Hepatocyte (in vitro differentiated cells): Measurements from ENCODE around the gene OR51B5. TPM values are rescaled to one million over a fixed set of nuclear protein-coding genes. Genes with fewer than 3 reads are reported as not detected.
"Not testable (repeated sequence)": the region's sequence is repeated elsewhere in the genome, so short reads cannot be mapped to it uniquely, and the experiment has no call there.

ENCODE experiments used
- DNase-seq: peaks from one replicate; pipeline ENCODE4 v3.0.0-alpha.2; 2016; ENCODE audit warnings: low spot score
- H2AFZ ChIP-seq: fragments of 200-600 bp; sonication (generic); 2 replicates; pipeline ENCODE4 v1.6.0; 2016; ENCODE audit warnings: antibody characterized with exemption, mild to moderate bottlenecking
- H3K27ac ChIP-seq: fragments of 200-600 bp; sonication (generic); 2 replicates; pipeline ENCODE4 v1.5.1; 2016; ENCODE audit warnings: mild to moderate bottlenecking
- H3K27me3 ChIP-seq: fragments of 200-600 bp; sonication (generic); 2 replicates; pipeline ENCODE4 v1.6.1; 2016
- H3K36me3 ChIP-seq: fragments of 200-600 bp; sonication (generic); replicated peaks from 2 replicates; pipeline ENCODE4 v1.5.1; 2016; ENCODE audit warnings: low read depth; ENCODE audit not compliant: insufficient read depth
- H3K4me1 ChIP-seq: fragments of 200-600 bp; sonication (generic); 2 replicates; pipeline ENCODE4 v1.5.1; 2016; ENCODE audit warnings: mild to moderate bottlenecking, moderate library complexity; ENCODE audit not compliant: insufficient read depth
- H3K4me2 ChIP-seq: fragments of 200-600 bp; sonication (generic); 2 replicates; pipeline ENCODE4 v1.6.0; 2016
- H3K4me3 ChIP-seq: fragments of 200-600 bp; sonication (generic); 2 replicates; pipeline ENCODE4 v1.5.1; 2016; ENCODE audit warnings: mild to moderate bottlenecking
- H3K79me2 ChIP-seq: fragments of 200-600 bp; sonication (generic); 2 replicates; pipeline ENCODE4 v1.6.0; 2017; ENCODE audit warnings: mild to moderate bottlenecking
- H3K9me2 ChIP-seq: fragments of 200-600 bp; sonication (generic); replicated peaks from 2 replicates; pipeline ENCODE4 v1.6.0; 2017; ENCODE audit warnings: mild to moderate bottlenecking; ENCODE audit not compliant: insufficient read depth
- H3K9me3 ChIP-seq: fragments of 200-600 bp; sonication (generic); 2 replicates; pipeline ENCODE4 v1.5.1; 2016; ENCODE audit warnings: low read depth, mild to moderate bottlenecking
- H4K20me1 ChIP-seq: fragments of 200-600 bp; sonication (generic); 2 replicates; pipeline ENCODE4 v1.6.0; 2016; ENCODE audit warnings: mild to moderate bottlenecking; ENCODE audit not compliant: insufficient read depth, poor library complexity, severe bottlenecking
- CTCF ChIP-seq: fragments of 200-600 bp; sonication (generic); IDR thresholded peaks from 2 replicates; pipeline ENCODE4 v1.5.1; 2016; ENCODE audit warnings: antibody characterized with exemption, mild to moderate bottlenecking; ENCODE audit not compliant: poor library complexity
- EZH2 ChIP-seq: fragments of 200-600 bp; sonication (generic); IDR thresholded peaks from 2 replicates; pipeline ENCODE4 v1.6.1; 2016; ENCODE audit warnings: antibody characterized with exemption, mild to moderate bottlenecking, borderline replicate concordance
- EZH2phosphoT487 ChIP-seq: fragments of 200-600 bp; sonication (generic); IDR thresholded peaks from one replicate; pipeline ENCODE4 v1.6.1; 2018; ENCODE audit warnings: antibody characterized with exemption, mild to moderate bottlenecking, low read depth, moderate library complexity; ENCODE audit not compliant: unreplicated experiment, severe bottlenecking
- WGBS: methylation state at CpG from one replicate; pipeline ENCODE4 v1.1.6; 2016; ENCODE audit warnings: low lambda C conversion rate; ENCODE audit errors: missing lambda C conversion rate; 5-methylcytosine and 5-hydroxymethylcytosine counted together
- polyA plus RNA-seq: library from polyadenylated mRNA; unstranded; fragments of >200 nt; fragmentation: Nextera tagmentation; extraction: Ambion mirVana; gene quantifications from 2 replicates; pipeline ENCODE4 v1.2.1, GENCODE V29; 2016
- total RNA-seq: library from RNA; depleted of rRNA; stranded (reverse); fragments of >200 nt; gene quantifications from 2 replicates; pipeline ENCODE4 v1.2.3, GENCODE V29; 2014

Gene OR51B5
- total and polyA plus RNA-seq, 2 experiments from 2014 or later, result 0.20 TPM; not detected in 1

- Histone ChIP-seq H3K79me2 (no peaks in the 10 kb centered on the region), H3K36me3 (no peaks in the 10 kb centered on the region), H3K9me2 (no peaks in the 10 kb centered on the region), H3K27ac (no peak overlapping the region), H3K4me1 (no peaks in the 10 kb centered on the region), H3K27me3 (no peaks in the 10 kb centered on the region), H3K9me3 (no peaks in the 10 kb centered on the region), H2AFZ (no peak overlapping the region), H3K4me3 (no peak overlapping the region), H4K20me1 (no peaks in the 10 kb centered on the region), H3K4me2 (no peak overlapping the region)
- WGBS, result 91% methylated on average over 1 of the region's 1 CpG
- no peak for DNase-seq
- TF ChIP-seq CTCF, result no peak
- TF ChIP-seq EZH2, result no peak
- no peak for TF ChIP-seq EZH2phosphoT487
Observed at GRCh38 chr11:5339771-5340322, 3.5 kb downstream of the OR51B5 start.

- H3K27ac ChIP-seq, H4K20me1 ChIP-seq, H3K9me3 ChIP-seq, H3K4me2 ChIP-seq, DNase-seq, H3K79me2 ChIP-seq, H3K27me3 ChIP-seq, H2AFZ ChIP-seq, H3K4me1 ChIP-seq, H3K4me3 ChIP-seq, H3K9me2 ChIP-seq, H3K36me3 ChIP-seq: not testable (repeated sequence)
- 92% methylated on average over 1 of the region's 1 CpG for WGBS
Observed at GRCh38 chr11:5337253-5337652, 6.1 kb downstream of the OR51B5 start.

- TF ChIP-seq CTCF, result no peak
- no peaks in the 10 kb centered on the region for H4K20me1 ChIP-seq
- DNase-seq, result no peak
- H3K9me2 ChIP-seq, result no peaks in the 10 kb centered on the region
- H3K27me3 ChIP-seq, result no peaks in the 10 kb centered on the region
- H3K4me2 ChIP-seq, result no peak overlapping the region
- H3K9me3 ChIP-seq, result no peaks in the 10 kb centered on the region
- no peaks in the 10 kb centered on the region for H3K4me1 ChIP-seq
- no peak overlapping the region for H3K4me3 ChIP-seq
- H3K27ac ChIP-seq, result no peak overlapping the region
- no peak overlapping the region for H2AFZ ChIP-seq
- H3K36me3 ChIP-seq, result no peaks in the 10 kb centered on the region
- no peaks in the 10 kb centered on the region for H3K79me2 ChIP-seq
Observed at GRCh38 chr11:5336331-5336730, 7.0 kb downstream of the OR51B5 start.

GRCh38 chr11:5335170-5335569 lies 8.2 kb downstream of the OR51B5 start:
- TF ChIP-seq EZH2phosphoT487 (no peak), CTCF (no peak)
- no peak overlapping the region for H3K27ac ChIP-seq
- no peaks in the 10 kb centered on the region for H3K27me3 ChIP-seq
- WGBS, result 47% methylated on average over 1 of the region's 1 CpG
- H4K20me1 ChIP-seq, result no peaks in the 10 kb centered on the region
- H3K4me2 ChIP-seq, result no peak overlapping the region
- H3K9me2 ChIP-seq, result no peaks in the 10 kb centered on the region
- no peak overlapping the region for H3K4me3 ChIP-seq
- H3K36me3 ChIP-seq, result no peaks in the 10 kb centered on the region
- H3K9me3 ChIP-seq, result no peaks in the 10 kb centered on the region
- no peaks in the 10 kb centered on the region for H3K79me2 ChIP-seq
- H2AFZ ChIP-seq, result no peak overlapping the region
- no peak for DNase-seq
- H3K4me1 ChIP-seq, result no peaks in the 10 kb centered on the region
